HepG2 (cell line): ENCODE results near the gene BBLN. TPM values are rescaled to one million over a fixed set of nuclear protein-coding genes. Genes with fewer than 3 reads are reported as not detected.

Source experiments
- ATF7-NPFF ChIP-seq: sonication (generic); formaldehyde crosslinking; IDR thresholded peaks from 2 replicates; pipeline ENCODE4 v1.8.1; 2023; ENCODE audit warnings: mild to moderate bottlenecking, low read depth, missing genetic modification reagents, moderate library complexity
- HHEX ChIP-seq: IDR thresholded peaks from 2 replicates; pipeline ENCODE4 v1.6.1; 2016; ENCODE audit warnings: control low read depth
- KLF11 ChIP-seq: IDR thresholded peaks from 2 replicates; pipeline ENCODE4 v1.6.1; 2016; ENCODE audit warnings: missing compliant biosample characterization
- PBX3 ChIP-seq: sonication (generic); formaldehyde crosslinking; IDR thresholded peaks from 2 replicates; pipeline ENCODE4 v1.8.1; 2023; ENCODE audit warnings: missing genetic modification reagents, inconsistent platforms, borderline replicate concordance
- SAFB2 ChIP-seq: sonication (generic); formaldehyde crosslinking; IDR thresholded peaks from 2 replicates; pipeline ENCODE4 v1.5.1; 2020; ENCODE audit warnings: missing genetic modification reagents, low read depth, mild to moderate bottlenecking, borderline replicate concordance
- ZNF326 ChIP-seq: sonication (generic); formaldehyde crosslinking; IDR thresholded peaks from 2 replicates; pipeline ENCODE4 v1.4.0; 2020; ENCODE audit warnings: missing genetic modification reagents, borderline replicate concordance
- ZNF543 ChIP-seq: sonication (generic); formaldehyde crosslinking; IDR thresholded peaks from 2 replicates; pipeline ENCODE4 v1.4.0; 2020; ENCODE audit warnings: mild to moderate bottlenecking, missing genetic modification reagents
- ZNF589 ChIP-seq: sonication (generic); formaldehyde crosslinking; conservative IDR thresholded peaks from 2 replicates; pipeline ENCODE4 v1.8.0; 2022; ENCODE audit warnings: mild to moderate bottlenecking, moderate library complexity, missing genetic modification reagents
- ZNF609 ChIP-seq: sonication (generic); formaldehyde crosslinking; IDR thresholded peaks from 2 replicates; pipeline ENCODE4 v1.4.0; 2020; ENCODE audit warnings: mild to moderate bottlenecking, missing genetic modification reagents, borderline replicate concordance
- ZNF792 ChIP-seq: IDR thresholded peaks from 2 replicates; pipeline ENCODE4 v1.6.1; 2016
- ZNF891 ChIP-seq: sonication (generic); formaldehyde crosslinking; IDR thresholded peaks from 2 replicates; pipeline ENCODE4 v1.5.0; 2020; ENCODE audit warnings: mild to moderate bottlenecking, missing genetic modification reagents
- polyA plus RNA-seq, 8 experiments: library from polyadenylated mRNA; depleted of rRNA in 3 of 8; stranded (reverse) in 7 of 8; unstranded in 1 of 8; fragments of >200 nt; fragmentation: Illumina TruSeq in 4 of 8; extraction: Trizol in 4 of 8; gene quantifications; 2 replicates each; pipeline versions ENCODE4 v1.2.1 to v1.2.3, GENCODE V29; 2011 to 2016; ENCODE audit warnings: low read depth in 4 of 8, missing spikeins in 1 of 8, mixed read lengths in 1 of 8; ENCODE audit not compliant: insufficient read depth in 1 of 8
- total RNA-seq, 5 experiments: library from RNA; depleted of rRNA; stranded (reverse); fragments of >200 nt; fragmentation: Illumina TruSeq; extraction: Trizol; gene quantifications; 2 replicates each; pipeline ENCODE4 v1.2.3, GENCODE V29; 2016; ENCODE audit warnings: low read depth in 1 of 5
- TF ChIP-seq, protein P1 (sequence below), 2 experiments: IDR thresholded peaks; 2 replicates each; pipeline ENCODE4 v1.6.1; 2011 to 2012; ENCODE audit warnings: low read length in 2 of 2, borderline replicate concordance in 1 of 2, low read depth in 1 of 2, mild to moderate bottlenecking in 1 of 2, moderate library complexity in 1 of 2
- TF ChIP-seq, protein P2 (sequence below): sonication (generic); formaldehyde crosslinking; IDR thresholded peaks from 2 replicates; pipeline ENCODE4 v1.5.0; 2020; ENCODE audit warnings: missing genetic modification reagents

Gene BBLN
- total and polyA plus RNA-seq, 2 of the 13 experiments (the other 11 are each of a cell fraction or from before 2014, with no cell fraction given): 27.6 to 33.1 TPM

GRCh38 chr9:128115187-128116103, 44.6 kb upstream of the BBLN start (continued):
- TF ChIP-seq ZNF609 (CRISPR knock-in tag) (peak; percentile 98), ZNF891 (CRISPR knock-in tag) (no peak), KLF11 (no peak), ZNF326 (CRISPR knock-in tag) (no peak), SAFB2 (no peak; the same call in 1 of the 2 replicates), ZNF543 (CRISPR knock-in tag) (peak; percentile 95; the same call in 1 of the 2 replicates), HHEX (CRISPR knock-in tag) (peak; percentile 75), ATF7-NPFF (peak; percentile 50; the same call in 1 of the 2 replicates), ZNF792 (CRISPR knock-in tag) (peak; percentile 77; the same call in 1 of the 2 replicates), PBX3 (CRISPR knock-in tag) (no peak), ZNF589 (CRISPR knock-in tag) (no peak; the same call in 1 of the 2 replicates)
- TF ChIP-seq, protein P1, sequence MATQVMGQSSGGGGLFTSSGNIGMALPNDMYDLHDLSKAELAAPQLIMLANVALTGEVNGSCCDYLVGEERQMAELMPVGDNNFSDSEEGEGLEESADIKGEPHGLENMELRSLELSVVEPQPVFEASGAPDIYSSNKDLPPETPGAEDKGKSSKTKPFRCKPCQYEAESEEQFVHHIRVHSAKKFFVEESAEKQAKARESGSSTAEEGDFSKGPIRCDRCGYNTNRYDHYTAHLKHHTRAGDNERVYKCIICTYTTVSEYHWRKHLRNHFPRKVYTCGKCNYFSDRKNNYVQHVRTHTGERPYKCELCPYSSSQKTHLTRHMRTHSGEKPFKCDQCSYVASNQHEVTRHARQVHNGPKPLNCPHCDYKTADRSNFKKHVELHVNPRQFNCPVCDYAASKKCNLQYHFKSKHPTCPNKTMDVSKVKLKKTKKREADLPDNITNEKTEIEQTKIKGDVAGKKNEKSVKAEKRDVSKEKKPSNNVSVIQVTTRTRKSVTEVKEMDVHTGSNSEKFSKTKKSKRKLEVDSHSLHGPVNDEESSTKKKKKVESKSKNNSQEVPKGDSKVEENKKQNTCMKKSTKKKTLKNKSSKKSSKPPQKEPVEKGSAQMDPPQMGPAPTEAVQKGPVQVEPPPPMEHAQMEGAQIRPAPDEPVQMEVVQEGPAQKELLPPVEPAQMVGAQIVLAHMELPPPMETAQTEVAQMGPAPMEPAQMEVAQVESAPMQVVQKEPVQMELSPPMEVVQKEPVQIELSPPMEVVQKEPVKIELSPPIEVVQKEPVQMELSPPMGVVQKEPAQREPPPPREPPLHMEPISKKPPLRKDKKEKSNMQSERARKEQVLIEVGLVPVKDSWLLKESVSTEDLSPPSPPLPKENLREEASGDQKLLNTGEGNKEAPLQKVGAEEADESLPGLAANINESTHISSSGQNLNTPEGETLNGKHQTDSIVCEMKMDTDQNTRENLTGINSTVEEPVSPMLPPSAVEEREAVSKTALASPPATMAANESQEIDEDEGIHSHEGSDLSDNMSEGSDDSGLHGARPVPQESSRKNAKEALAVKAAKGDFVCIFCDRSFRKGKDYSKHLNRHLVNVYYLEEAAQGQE (IDR thresholded peaks at IDR 0.05; ENCODE audit: borderline replicate concordance in 1 of 2, low read depth in 1 of 2, low read length in 2 of 2): 0 out of 4 replicates have a peak, but pooled peaks of 1 of the 2 experiments have one; percentile 9
- TF ChIP-seq, protein P2, sequence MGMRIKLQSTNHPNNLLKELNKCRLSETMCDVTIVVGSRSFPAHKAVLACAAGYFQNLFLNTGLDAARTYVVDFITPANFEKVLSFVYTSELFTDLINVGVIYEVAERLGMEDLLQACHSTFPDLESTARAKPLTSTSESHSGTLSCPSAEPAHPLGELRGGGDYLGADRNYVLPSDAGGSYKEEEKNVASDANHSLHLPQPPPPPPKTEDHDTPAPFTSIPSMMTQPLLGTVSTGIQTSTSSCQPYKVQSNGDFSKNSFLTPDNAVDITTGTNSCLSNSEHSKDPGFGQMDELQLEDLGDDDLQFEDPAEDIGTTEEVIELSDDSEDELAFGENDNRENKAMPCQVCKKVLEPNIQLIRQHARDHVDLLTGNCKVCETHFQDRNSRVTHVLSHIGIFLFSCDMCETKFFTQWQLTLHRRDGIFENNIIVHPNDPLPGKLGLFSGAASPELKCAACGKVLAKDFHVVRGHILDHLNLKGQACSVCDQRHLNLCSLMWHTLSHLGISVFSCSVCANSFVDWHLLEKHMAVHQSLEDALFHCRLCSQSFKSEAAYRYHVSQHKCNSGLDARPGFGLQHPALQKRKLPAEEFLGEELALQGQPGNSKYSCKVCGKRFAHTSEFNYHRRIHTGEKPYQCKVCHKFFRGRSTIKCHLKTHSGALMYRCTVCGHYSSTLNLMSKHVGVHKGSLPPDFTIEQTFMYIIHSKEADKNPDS (CRISPR knock-in tag): peak; percentile 94
